GM21447 (cell line): ENCODE results near the gene RNASE12.
"Not testable (repeated sequence)": the region's sequence is repeated elsewhere in the genome, so short reads cannot be mapped to it uniquely, and the experiment has no call there.

Experiments used
- ATAC-seq: cut with Tn5 transposase; IDR thresholded peaks from one replicate; pipeline ENCODE4 v1.9.1; 2021; ENCODE audit not compliant: unreplicated experiment

Gene RNASE12

GRCh38 chr14:20591235-20591634 is at the start of gene RNASE12:
Gene RNASE12, minus strand, starts transcription at chr14:20591376. Its CDS starts 653 bp downstream, at chr14:20590723.
- ATAC-seq, result no peak

GRCh38 chr14:20632831-20633691 is 41.9 kb upstream of the RNASE12 start:
- peak; percentile 64 for ATAC-seq

- peak; percentile 24 for ATAC-seq
Observed at GRCh38 chr14:20632448-20632830, 41.3 kb upstream of the RNASE12 start.

GRCh38 chr14:20631880-20632389 is 40.8 kb upstream of the RNASE12 start:
- ATAC-seq, result peak; percentile 22

- ATAC-seq, result no peak
Observed at GRCh38 chr14:20631023-20631879, 40.1 kb upstream of the RNASE12 start.

GRCh38 chr14:20630340-20631022 is 39.3 kb upstream of the RNASE12 start:
- ATAC-seq, result no peak

GRCh38 chr14:20628063-20628854 is 37.1 kb upstream of the RNASE12 start:
- no peak for ATAC-seq

GRCh38 chr14:20627346-20628027 is 36.3 kb upstream of the RNASE12 start:
- no peak for ATAC-seq

- ATAC-seq, result no peak
Observed at GRCh38 chr14:20626274-20626673, 35.1 kb upstream of the RNASE12 start.

- ATAC-seq, result peak; percentile 41
Observed at GRCh38 chr14:20624495-20625070, 33.4 kb upstream of the RNASE12 start.

- ATAC-seq, result no peak
Observed at GRCh38 chr14:20623798-20624197, 32.6 kb upstream of the RNASE12 start.

- no peak for ATAC-seq
Observed at GRCh38 chr14:20622816-20623291, 31.7 kb upstream of the RNASE12 start.

- no peak for ATAC-seq
Observed at GRCh38 chr14:20620798-20621478, 29.8 kb upstream of the RNASE12 start.

GRCh38 chr14:20619688-20620087 is 28.5 kb upstream of the RNASE12 start:
- not testable (repeated sequence) for ATAC-seq

- ATAC-seq, result no peak
Observed at GRCh38 chr14:20618271-20618749, 27.1 kb upstream of the RNASE12 start.

- ATAC-seq, result peak; percentile 47
Observed at GRCh38 chr14:20617138-20618003, 26.2 kb upstream of the RNASE12 start.

- no peak for ATAC-seq
Observed at GRCh38 chr14:20615996-20616395, 24.8 kb upstream of the RNASE12 start.
